Calu3 (cell line): ENCODE results near the gene DNAJC19. TPM values are rescaled to one million over a fixed set of nuclear protein-coding genes. Genes with fewer than 3 reads are reported as not detected.

Source experiments
- BruUV-seq: library from RNA; stranded (reverse); fragments of 400-500 nt; replicated peaks from 2 replicates; lab custom pipeline; 2021; lab: Mats Ljungman, UMichigan
- CTCF ChIA-PET: fragments of 300-600 bp; sonication (Branson Sonifier 250); formaldehyde crosslinking; loops from one replicate; lab custom pipeline; 2022; ENCODE audit warnings: antibody characterized with exemption; lab: Charles Lee
- DNase-seq: peaks from one replicate; pipeline ENCODE4 v3.0.0; 2022
- H3K27ac Mint-ChIP-seq: one replicate; pipeline ENCODE4 v1.8.0; 2022; ENCODE audit warnings: mixed read lengths; ENCODE audit not compliant: unreplicated experiment
- H3K27me3 Mint-ChIP-seq: one replicate; pipeline ENCODE4 v1.8.0; 2022; ENCODE audit warnings: mixed read lengths; ENCODE audit not compliant: unreplicated experiment
- H3K36me3 Mint-ChIP-seq: one replicate; pipeline ENCODE4 v1.8.0; 2022; ENCODE audit warnings: mild to moderate bottlenecking, moderate library complexity, mixed read lengths; ENCODE audit not compliant: insufficient read depth, unreplicated experiment
- H3K4me1 Mint-ChIP-seq: one replicate; pipeline ENCODE4 v1.8.0; 2022; ENCODE audit warnings: mild to moderate bottlenecking, low read depth, mixed read lengths; ENCODE audit not compliant: unreplicated experiment
- H3K4me3 Mint-ChIP-seq: one replicate; pipeline ENCODE4 v1.8.0; 2022; ENCODE audit warnings: mild to moderate bottlenecking, low read depth, moderate library complexity, mixed read lengths; ENCODE audit not compliant: unreplicated experiment
- H3K9me3 Mint-ChIP-seq: one replicate; pipeline ENCODE4 v1.8.0; 2022; ENCODE audit warnings: low read depth, mixed read lengths; ENCODE audit not compliant: unreplicated experiment
- CTCF ChIP-seq: fragments of 200-600 bp; IDR thresholded peaks from one replicate; pipeline ENCODE4 v1.8.0; 2022; ENCODE audit warnings: antibody characterized with exemption; ENCODE audit not compliant: unreplicated experiment
- intact Hi-C: fragments of 100-400 bp; cut with micrococcal nuclease; formaldehyde crosslinking; loops from one replicate; pipeline ENCODE4 v1.10.0; 2022; ENCODE audit not compliant: unreplicated experiment
- total RNA-seq: library from RNA; stranded (reverse); gene quantifications from 2 replicates; pipeline ENCODE4 v1.2.3, GENCODE V29; 2022

The DNAJC19 gene
- total RNA-seq, 1 experiment from 2014 or later: 90.0 TPM

- BruUV-seq: no TSS peak
- Mint-ChIP-seq H3K4me3 (no peak overlapping the region), H3K36me3 (peaks cover 69% of the 10 kb centered on the region), H3K4me1 (no peaks in the 10 kb centered on the region), H3K9me3 (no peaks in the 10 kb centered on the region), H3K27me3 (no peaks in the 10 kb centered on the region), H3K27ac (no peak overlapping the region)
- CTCF ChIA-PET: no interaction called here
- intact Hi-C loops: no loop called here
- DNase-seq: no peak
- TF ChIP-seq CTCF: no peak
These were observed 48.7 kb downstream of the DNAJC19 start for GRCh38 chr3:180940826-180941225.

GRCh38 chr3:180934638-180935037 lies 54.9 kb downstream of the DNAJC19 start:
- no peak overlapping the region for H3K4me3 Mint-ChIP-seq
- no peaks in the 10 kb centered on the region for H3K9me3 Mint-ChIP-seq
- CTCF ChIA-PET: interaction anchor here (1.6 kb wide), 1 partner anchor 22 kb away, joined by 6 read pairs; the partner anchor contains the start of gene FXR1
- H3K36me3 Mint-ChIP-seq: peaks cover 42% of the 10 kb centered on the region
- peaks cover 35% of the 10 kb centered on the region for H3K4me1 Mint-ChIP-seq
- no peaks in the 10 kb centered on the region for H3K27me3 Mint-ChIP-seq
- BruUV-seq: no TSS peak
- intact Hi-C loops: no loop called here
- no peak overlapping the region for H3K27ac Mint-ChIP-seq
- TF ChIP-seq CTCF: no peak
- no peak for DNase-seq

Other genes starting within 250 kb of the DNAJC19 start
- 296 and 343 TPM in 2 replicates for gene FXR1, start 77.1 kb downstream of the DNAJC19 start, total RNA-seq